ENCODE data around the gene DEFB110. TPM values are rescaled to one million over a fixed set of nuclear protein-coding genes. Genes with fewer than 3 reads are reported as not detected.

The DEFB110 gene
- polyA plus RNA-seq (ENCODE audit: insufficient read depth in 1 of 5, insufficient read length in 5 of 5, low replicate concordance in 1 of 5) = not detected
- long read RNA-seq, donor 1 = 0 reads
- long read RNA-seq, donor 2 = 0 reads
- long read RNA-seq, donor 3 = 0 reads
- long read RNA-seq, donor 4 = 0 reads
- long read RNA-seq, donor 5 = 0 reads
- long read RNA-seq, donor 6 = 0 reads
- long read RNA-seq, donor 7 = 0 reads
- long read RNA-seq, donor 8 = 0 reads

GRCh38 chr6:50021894-50022293, at the start of gene DEFB110:
TSS of gene DEFB110 (minus strand) at chr6:50021994. CDS start at chr6:50021935, 59 bp downstream.
- DNase-seq = no peak

GRCh38 chr6:50070101-50070500, 48.3 kb upstream of the DEFB110 start:
- DNase-seq = no peak

- DNase-seq = no peak
These were observed 40.3 kb upstream of the DEFB110 start for GRCh38 chr6:50062051-50062450.

GRCh38 chr6:50056242-50056641, 34.4 kb upstream of the DEFB110 start:
- DNase-seq = no peak

- no peak for DNase-seq
These were observed 28.0 kb upstream of the DEFB110 start, which contains the start of gene DEFB112 for GRCh38 chr6:50049829-50050228. TSS of gene DEFB112 (minus strand) at chr6:50049929. CDS start at chr6:50049869, 60 bp downstream.

- no peak for DNase-seq
These were observed 25.2 kb upstream of the DEFB110 start for GRCh38 chr6:50047026-50047425.

GRCh38 chr6:50030777-50031562, 9.2 kb upstream of the DEFB110 start:
- DNase-seq = no peak

- DNase-seq = no peak
These were observed 8.6 kb upstream of the DEFB110 start for GRCh38 chr6:50030350-50030749.

GRCh38 chr6:50025258-50025657, 3.5 kb upstream of the DEFB110 start:
- no peak for DNase-seq

- DNase-seq = no peak
These were observed 14.0 kb downstream of the DEFB110 start for GRCh38 chr6:50007819-50008218.

GRCh38 chr6:50003139-50003538, 18.7 kb downstream of the DEFB110 start:
- DNase-seq = no peak

- no peak for DNase-seq
These were observed 26.5 kb downstream of the DEFB110 start for GRCh38 chr6:49995278-49995677.

- no peak for DNase-seq
These were observed 32.9 kb downstream of the DEFB110 start for GRCh38 chr6:49988900-49989299.

GRCh38 chr6:49987749-49988148, 34.0 kb downstream of the DEFB110 start:
- DNase-seq = no peak

GRCh38 chr6:49986551-49986950, 35.2 kb downstream of the DEFB110 start:
- DNase-seq = no peak

GRCh38 chr6:49982046-49982445, 39.7 kb downstream of the DEFB110 start:
- no peak for DNase-seq

- DNase-seq = no peak
These were observed 40.9 kb downstream of the DEFB110 start for GRCh38 chr6:49980898-49981297.

- no peak for DNase-seq
These were observed 42.2 kb downstream of the DEFB110 start for GRCh38 chr6:49979584-49979983.

- DNase-seq = peak in 1 of 2 donors; percentile 1
These were observed 43.2 kb downstream of the DEFB110 start for GRCh38 chr6:49978332-49979226.

GRCh38 chr6:49969605-49970004, 52.2 kb downstream of the DEFB110 start, which contains the start of gene DEFB113:
TSS of gene DEFB113 (minus strand) at chr6:49969625. CDS start at chr6:49969625, 0 bp downstream.
- DNase-seq = no peak
